Activated T-helper 1 cell treated with anti-CD3 and anti-CD28 coated beads, Interleukin-12 subunit alpha, Interleukin-12 subunit beta, Interleukin-2, Interleukin-4 antibody, amounts not matched to agents 30 ng/mL and 10 ng/mL and 1 ng/mL, durations not matched to agents 14 hours and 24 hours and 36 hours (primary cell): Measurements from ENCODE around the gene DBNDD2. TPM values are rescaled to one million over a fixed set of nuclear protein-coding genes. Genes with fewer than 3 reads are reported as not detected.

ENCODE experiments used
- DNase-seq: peaks from one replicate; pipeline ENCODE4 v3.0.0; 2021; ENCODE audit warnings: low spot score
- H3K27ac Mint-ChIP-seq: one replicate; pipeline ENCODE4 v1.8.0; 2021; ENCODE audit warnings: mild to moderate bottlenecking, mixed read lengths
- H3K27me3 Mint-ChIP-seq: one replicate; pipeline ENCODE4 v1.8.0; 2022; ENCODE audit warnings: mild to moderate bottlenecking, moderate library complexity, mixed read lengths; ENCODE audit not compliant: insufficient read depth
- H3K36me3 Mint-ChIP-seq: one replicate; pipeline ENCODE4 v1.8.0; 2021; ENCODE audit warnings: low read depth, mixed read lengths
- H3K4me1 Mint-ChIP-seq: one replicate; pipeline ENCODE4 v1.8.0; 2021; ENCODE audit warnings: low read depth, mixed read lengths
- H3K4me3 Mint-ChIP-seq: one replicate; pipeline ENCODE4 v1.8.0; 2021; ENCODE audit warnings: mild to moderate bottlenecking, moderate library complexity, mixed read lengths
- H3K9me3 Mint-ChIP-seq: one replicate; pipeline ENCODE4 v1.8.0; 2021; ENCODE audit warnings: mixed read lengths
- intact Hi-C: fragments of 100-400 bp; cut with micrococcal nuclease; formaldehyde crosslinking; loops from one replicate; pipeline ENCODE4 v1.15.1; 2024
- total RNA-seq: library from RNA; stranded (reverse); gene quantifications from 2 replicates; pipeline ENCODE4 v1.2.3, GENCODE V29; 2022

Gene DBNDD2
- total RNA-seq, 1 donor from 2014 or later: 24.6 TPM

DNA sequence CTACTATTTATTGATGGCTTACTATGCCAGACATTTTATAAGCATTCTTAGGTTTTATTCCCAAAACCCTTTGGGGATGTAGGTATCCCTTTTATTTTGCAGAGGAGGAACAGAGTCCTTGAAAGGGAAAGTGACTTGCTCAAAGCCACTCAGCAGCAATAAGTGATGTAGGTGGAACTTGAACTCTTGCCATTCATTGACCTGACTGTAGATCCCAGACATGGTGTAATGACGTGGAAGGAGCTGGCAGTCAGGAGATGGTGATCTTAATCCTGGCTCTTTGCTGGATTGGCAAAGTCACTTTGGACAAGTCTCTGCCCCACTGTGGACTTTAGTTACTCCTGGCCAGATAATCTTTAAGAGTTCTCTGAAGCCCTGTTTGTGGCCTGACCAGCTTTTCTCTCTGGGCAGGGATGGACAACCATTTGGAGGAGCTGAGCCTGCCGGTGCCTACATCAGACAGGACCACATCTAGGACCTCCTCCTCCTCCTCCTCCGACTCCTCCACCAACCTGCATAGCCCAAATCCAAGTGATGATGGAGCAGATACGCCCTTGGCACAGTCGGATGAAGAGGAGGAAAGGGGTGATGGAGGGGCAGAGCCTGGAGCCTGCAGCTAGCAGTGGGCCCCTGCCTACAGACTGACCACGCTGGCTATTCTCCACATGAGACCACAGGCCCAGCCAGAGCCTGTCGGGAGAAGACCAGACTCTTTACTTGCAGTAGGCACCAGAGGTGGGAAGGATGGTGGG lies 1.6 kb downstream of the DBNDD2 start:
- Mint-ChIP-seq H3K4me3 (no peak overlapping the region), H3K27me3 (peaks cover 5% of the 10 kb centered on the region), H3K4me1 (peaks cover 18% of the 10 kb centered on the region), H3K27ac (no peak overlapping the region), H3K36me3 (peaks cover 5% of the 10 kb centered on the region), H3K9me3 (no peaks in the 10 kb centered on the region)
- intact Hi-C loops: loop anchor here (10.0 kb wide), 1 partner anchor 445 kb away; the partner anchor contains the start of genes STK4 and TOMM34
- no peak for DNase-seq

DNA sequence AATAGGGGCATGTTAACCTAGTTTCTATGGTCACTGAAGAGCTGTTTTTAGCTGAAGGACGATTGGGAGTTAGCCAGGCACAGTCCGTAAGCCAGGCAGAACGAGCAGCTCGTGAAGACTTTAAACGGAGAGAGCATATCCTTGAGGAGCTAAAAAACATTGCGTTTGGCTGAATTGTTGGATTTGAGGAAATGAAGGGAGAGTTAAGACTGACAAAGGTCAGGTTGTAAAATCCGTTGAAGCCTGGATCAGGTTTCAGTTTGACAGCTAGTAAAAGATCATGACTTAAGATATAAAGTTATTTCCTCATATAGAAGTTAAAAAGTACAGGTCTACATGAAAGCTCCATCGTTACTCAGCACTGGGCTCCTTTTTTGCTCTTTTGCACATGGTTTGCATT lies 2.8 kb downstream of the DBNDD2 start:
- DNase-seq: no peak
- Mint-ChIP-seq H3K27ac (no peak overlapping the region), H3K36me3 (peaks cover 5% of the 10 kb centered on the region), H3K4me1 (peaks cover 26% of the 10 kb centered on the region), H3K4me3 (no peak overlapping the region), H3K9me3 (no peaks in the 10 kb centered on the region), H3K27me3 (no peaks in the 10 kb centered on the region)
- intact Hi-C loops: loop anchor here (10.0 kb wide), 1 partner anchor 446 kb away; the partner anchor contains the start of genes STK4 and TOMM34

DNA sequence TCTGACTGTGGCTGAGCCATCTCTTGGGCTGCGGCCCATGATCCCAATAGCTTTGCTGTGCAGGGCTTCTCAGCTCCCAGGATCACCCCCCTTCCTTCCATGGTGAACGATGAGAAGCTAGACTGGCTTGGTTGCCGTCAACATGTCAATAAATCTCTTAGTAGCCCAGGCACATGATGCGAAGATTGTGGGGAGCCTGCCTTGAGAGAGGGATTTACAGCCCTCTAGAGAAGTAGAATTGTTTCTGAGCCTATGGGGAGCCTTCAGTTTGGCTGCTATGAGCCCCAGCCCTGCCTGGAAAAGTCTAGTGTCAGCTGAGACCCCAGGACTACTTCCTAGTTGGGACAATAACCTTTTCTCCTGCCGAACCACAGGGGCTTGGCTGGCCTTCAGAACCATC lies 4.6 kb downstream of the DBNDD2 start:
- no peak for DNase-seq
- H3K4me1 Mint-ChIP-seq: peaks cover 36% of the 10 kb centered on the region
- intact Hi-C loops: loop anchor here (10.0 kb wide), 1 partner anchor 448 kb away; the partner anchor contains the start of genes STK4 and TOMM34
- H3K27me3 Mint-ChIP-seq: no peaks in the 10 kb centered on the region
- H3K4me3 Mint-ChIP-seq: no peak overlapping the region
- H3K9me3 Mint-ChIP-seq: no peaks in the 10 kb centered on the region
- no peak overlapping the region for H3K27ac Mint-ChIP-seq
- peaks cover 5% of the 10 kb centered on the region for H3K36me3 Mint-ChIP-seq

DNA sequence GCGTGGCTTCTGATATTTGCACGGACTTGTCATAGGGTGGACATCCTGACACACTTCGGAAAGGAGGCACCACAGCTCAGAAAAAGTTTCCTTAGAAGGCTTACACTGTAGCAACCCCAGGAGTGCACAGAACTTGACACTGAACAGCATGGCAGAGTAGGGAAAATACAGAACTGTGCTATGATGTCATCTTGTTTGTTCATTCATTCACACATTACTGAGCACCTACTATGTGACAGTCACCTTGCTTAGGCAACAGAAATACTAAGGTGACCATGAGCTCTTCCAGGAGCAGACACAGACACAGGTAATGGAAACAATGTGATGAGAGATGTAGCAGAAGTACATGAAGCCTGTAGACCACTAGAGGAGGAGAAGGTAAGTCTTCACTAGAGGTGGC lies 5.4 kb downstream of the DBNDD2 start:
- DNase-seq: no peak
- Mint-ChIP-seq H3K27me3 (no peaks in the 10 kb centered on the region), H3K27ac (no peak overlapping the region), H3K36me3 (peaks cover 12% of the 10 kb centered on the region), H3K4me3 (no peak overlapping the region), H3K9me3 (no peaks in the 10 kb centered on the region), H3K4me1 (peaks cover 37% of the 10 kb centered on the region)
- intact Hi-C loops: loop anchor here (10.0 kb wide), 1 partner anchor 449 kb away; the partner anchor contains the start of genes STK4 and TOMM34

DNA sequence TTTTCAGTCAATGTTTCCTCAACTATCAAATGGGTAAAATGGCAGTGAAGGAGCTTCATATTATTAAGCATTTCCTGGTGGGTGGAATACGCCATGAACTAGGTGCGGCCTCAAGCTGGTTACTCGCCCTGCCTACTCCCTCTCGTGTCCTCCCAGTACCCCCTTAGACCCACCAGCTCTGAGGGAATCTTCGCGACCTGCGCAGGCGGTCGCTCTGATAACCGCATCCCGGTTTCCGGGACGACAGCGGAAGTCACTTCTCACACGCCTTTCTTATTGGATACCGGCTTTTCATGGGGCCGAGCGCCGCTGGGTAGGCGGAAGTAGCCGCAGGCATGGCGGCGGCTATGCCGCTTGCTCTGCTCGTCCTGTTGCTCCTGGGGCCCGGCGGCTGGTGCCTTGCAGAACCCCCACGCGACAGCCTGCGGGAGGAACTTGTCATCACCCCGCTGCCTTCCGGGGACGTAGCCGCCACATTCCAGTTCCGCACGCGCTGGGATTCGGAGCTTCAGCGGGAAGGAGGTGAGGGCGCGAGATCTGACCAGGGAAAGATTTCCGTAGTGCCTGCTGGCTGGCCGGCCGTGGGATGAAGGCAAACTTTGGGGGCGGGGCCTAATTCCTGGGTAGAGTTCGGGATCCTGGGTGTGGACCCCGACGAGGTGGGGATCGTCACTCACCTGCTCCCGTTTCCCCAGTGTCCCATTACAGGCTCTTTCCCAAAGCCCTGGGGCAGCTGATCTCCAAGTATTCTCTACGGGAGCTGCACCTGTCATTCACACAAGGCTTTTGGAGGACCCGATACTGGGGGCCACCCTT lies 7.9 kb downstream of the DBNDD2 start, which contains the start of gene PIGT:
Gene PIGT (plus strand): TSS at position 320 of the 816 bp plus-strand sequence. CDS start 16 bp downstream, at position 336.
- H3K36me3 Mint-ChIP-seq: peaks cover 26% of the 10 kb centered on the region
- peak within 1 kb of the TSS; percentile 90 for H3K27ac Mint-ChIP-seq
- H3K9me3 Mint-ChIP-seq: no peaks in the 10 kb centered on the region
- DNase-seq: peak; percentile 86
- no peaks in the 10 kb centered on the region for H3K27me3 Mint-ChIP-seq
- peak within 1 kb of the TSS; percentile 94 for H3K4me3 Mint-ChIP-seq
- intact Hi-C loops: loop anchor here (1.0 to 10.0 kb wide), 6 partner anchors 9 to 451 kb away; partner anchors contain the start of genes ACOT8, STK4, SYS1 and TOMM34
- peaks cover 39% of the 10 kb centered on the region for H3K4me1 Mint-ChIP-seq

DNA sequence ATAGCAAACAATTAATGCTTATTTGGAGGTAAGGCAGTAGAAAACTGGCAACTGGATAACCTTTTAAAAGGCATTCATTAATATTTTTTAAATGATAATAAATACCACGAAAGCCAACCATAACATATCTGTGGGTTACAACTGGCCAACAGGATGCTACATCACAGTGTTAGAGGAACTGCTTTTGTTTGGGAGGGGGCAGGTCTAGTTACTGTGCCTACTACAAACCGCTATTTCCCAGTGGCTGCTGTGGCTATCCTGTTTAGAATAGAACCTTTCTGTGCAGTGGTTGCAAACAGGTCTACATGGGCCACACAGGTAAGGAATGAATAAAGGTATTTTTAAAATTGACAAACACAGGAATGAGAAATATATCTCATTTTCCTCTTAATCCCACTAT lies 8.8 kb downstream of the DBNDD2 start:
- Mint-ChIP-seq H3K36me3 (peaks cover 24% of the 10 kb centered on the region), H3K27ac (peak overlapping the region; percentile 90), H3K9me3 (no peaks in the 10 kb centered on the region), H3K4me3 (peak overlapping the region; percentile 94), H3K27me3 (no peaks in the 10 kb centered on the region), H3K4me1 (peaks cover 39% of the 10 kb centered on the region)
- DNase-seq: no peak
- intact Hi-C loops: loop anchor here (1.0 to 10.0 kb wide), 6 partner anchors 10 to 452 kb away; partner anchors contain the start of genes ACOT8, STK4, SYS1 and TOMM34

DNA sequence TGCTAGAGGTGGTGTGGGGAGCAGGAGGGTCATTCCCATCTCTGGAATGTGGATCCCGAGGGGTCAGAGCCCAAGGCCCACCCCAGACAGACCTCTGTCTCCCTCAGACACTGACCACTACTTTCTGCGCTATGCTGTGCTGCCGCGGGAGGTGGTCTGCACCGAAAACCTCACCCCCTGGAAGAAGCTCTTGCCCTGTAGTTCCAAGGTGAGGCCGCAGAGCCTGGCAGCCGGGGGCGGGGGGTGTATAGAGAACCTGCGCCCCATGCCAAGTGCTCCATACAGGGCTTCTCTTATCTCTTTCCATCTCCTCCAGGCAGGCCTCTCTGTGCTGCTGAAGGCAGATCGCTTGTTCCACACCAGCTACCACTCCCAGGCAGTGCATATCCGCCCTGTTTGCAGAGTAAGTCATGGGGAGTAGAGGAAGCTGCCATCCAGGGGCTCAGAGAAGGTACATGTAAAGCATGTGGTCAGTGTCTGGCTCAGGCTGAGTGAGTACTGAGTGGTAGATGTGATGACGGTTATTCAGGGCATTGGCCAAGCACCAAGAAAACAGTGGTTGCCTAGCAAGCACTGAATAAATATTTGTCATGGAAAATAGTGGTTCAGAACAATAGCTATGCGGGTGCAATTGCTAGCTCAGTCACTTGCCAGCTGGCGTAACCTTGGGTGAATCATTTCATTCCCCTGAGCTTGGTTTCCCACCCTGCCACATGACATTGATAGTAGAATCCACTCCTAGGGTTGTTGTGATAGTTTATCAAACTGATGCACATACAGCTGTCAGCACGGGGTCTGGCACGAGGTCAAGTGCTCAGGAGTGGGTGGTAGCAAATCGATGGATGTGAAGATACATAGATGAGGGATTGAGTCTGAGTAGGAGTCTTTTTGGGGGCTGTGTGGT lies 11.4 kb downstream of the DBNDD2 start:
- DNase-seq: no peak
- H3K9me3 Mint-ChIP-seq: no peaks in the 10 kb centered on the region
- H3K4me3 Mint-ChIP-seq: no peak overlapping the region
- intact Hi-C loops: loop anchor here (10.0 kb wide), 1 partner anchor 455 kb away; the partner anchor contains the start of genes STK4 and TOMM34
- no peaks in the 10 kb centered on the region for H3K27me3 Mint-ChIP-seq
- peaks cover 30% of the 10 kb centered on the region for H3K36me3 Mint-ChIP-seq
- peak overlapping the region; percentile 88 for H3K27ac Mint-ChIP-seq
- peaks cover 39% of the 10 kb centered on the region for H3K4me1 Mint-ChIP-seq

DNA sequence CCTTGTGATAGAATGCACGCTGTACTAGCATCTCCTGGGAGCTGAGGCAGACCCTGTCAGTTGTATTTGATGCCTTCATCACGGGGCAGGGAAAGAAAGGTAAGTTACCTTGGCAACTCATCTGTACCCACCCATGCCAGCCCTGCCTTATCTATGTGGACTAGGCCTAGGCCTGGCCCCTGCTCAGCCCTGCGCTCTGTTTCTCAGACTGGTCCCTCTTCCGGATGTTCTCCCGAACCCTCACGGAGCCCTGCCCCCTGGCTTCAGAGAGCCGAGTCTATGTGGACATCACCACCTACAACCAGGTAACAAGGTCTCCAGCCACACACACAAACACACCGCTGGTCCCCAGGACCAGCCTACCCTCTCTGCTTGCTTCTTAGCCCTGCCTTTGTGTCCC lies 12.0 kb downstream of the DBNDD2 start:
- Mint-ChIP-seq H3K27ac (no peak overlapping the region), H3K4me1 (peaks cover 36% of the 10 kb centered on the region), H3K4me3 (no peak overlapping the region), H3K27me3 (no peaks in the 10 kb centered on the region), H3K9me3 (no peaks in the 10 kb centered on the region), H3K36me3 (peaks cover 35% of the 10 kb centered on the region)
- no peak for DNase-seq
- intact Hi-C loops: no loop called here

DNA sequence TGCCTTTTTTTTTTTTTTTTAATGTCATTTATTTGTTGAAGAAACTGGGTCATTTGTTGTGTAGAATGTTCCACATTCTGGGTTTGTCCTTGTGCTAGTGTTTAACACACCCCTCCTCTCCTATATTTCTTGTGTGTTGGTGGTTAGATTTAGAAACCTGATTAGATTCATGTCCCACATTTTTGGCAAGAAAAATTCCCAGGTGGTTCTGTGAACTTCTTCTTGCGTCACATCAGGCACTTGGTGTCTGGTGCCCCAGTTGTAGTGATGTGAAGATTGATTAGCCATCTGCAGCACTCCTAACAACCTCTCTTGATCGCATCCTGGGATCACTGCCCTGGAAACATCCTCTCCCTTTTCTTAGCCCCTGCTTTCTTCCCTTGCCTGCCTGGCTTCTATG lies 15.6 kb downstream of the DBNDD2 start:
- intact Hi-C loops: no loop called here
- no peaks in the 10 kb centered on the region for H3K9me3 Mint-ChIP-seq
- DNase-seq: no peak
- peaks cover 34% of the 10 kb centered on the region for H3K36me3 Mint-ChIP-seq
- H3K4me1 Mint-ChIP-seq: peaks cover 6% of the 10 kb centered on the region
- H3K4me3 Mint-ChIP-seq: no peak overlapping the region
- no peaks in the 10 kb centered on the region for H3K27me3 Mint-ChIP-seq
- H3K27ac Mint-ChIP-seq: peak overlapping the region; percentile 62

DNA sequence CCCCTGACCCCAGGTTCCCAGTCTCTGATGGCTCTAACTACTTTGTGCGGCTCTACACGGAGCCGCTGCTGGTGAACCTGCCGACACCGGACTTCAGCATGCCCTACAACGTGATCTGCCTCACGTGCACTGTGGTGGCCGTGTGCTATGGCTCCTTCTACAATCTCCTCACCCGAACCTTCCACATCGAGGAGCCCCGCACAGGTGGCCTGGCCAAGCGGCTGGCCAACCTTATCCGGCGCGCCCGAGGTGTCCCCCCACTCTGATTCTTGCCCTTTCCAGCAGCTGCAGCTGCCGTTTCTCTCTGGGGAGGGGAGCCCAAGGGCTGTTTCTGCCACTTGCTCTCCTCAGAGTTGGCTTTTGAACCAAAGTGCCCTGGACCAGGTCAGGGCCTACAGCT lies 17.5 kb downstream of the DBNDD2 start:
- Mint-ChIP-seq H3K4me3 (no peak overlapping the region), H3K9me3 (no peaks in the 10 kb centered on the region), H3K4me1 (no peaks in the 10 kb centered on the region), H3K36me3 (peaks cover 23% of the 10 kb centered on the region), H3K27ac (no peak overlapping the region), H3K27me3 (no peaks in the 10 kb centered on the region)
- intact Hi-C loops: no loop called here
- DNase-seq: no peak

DNA sequence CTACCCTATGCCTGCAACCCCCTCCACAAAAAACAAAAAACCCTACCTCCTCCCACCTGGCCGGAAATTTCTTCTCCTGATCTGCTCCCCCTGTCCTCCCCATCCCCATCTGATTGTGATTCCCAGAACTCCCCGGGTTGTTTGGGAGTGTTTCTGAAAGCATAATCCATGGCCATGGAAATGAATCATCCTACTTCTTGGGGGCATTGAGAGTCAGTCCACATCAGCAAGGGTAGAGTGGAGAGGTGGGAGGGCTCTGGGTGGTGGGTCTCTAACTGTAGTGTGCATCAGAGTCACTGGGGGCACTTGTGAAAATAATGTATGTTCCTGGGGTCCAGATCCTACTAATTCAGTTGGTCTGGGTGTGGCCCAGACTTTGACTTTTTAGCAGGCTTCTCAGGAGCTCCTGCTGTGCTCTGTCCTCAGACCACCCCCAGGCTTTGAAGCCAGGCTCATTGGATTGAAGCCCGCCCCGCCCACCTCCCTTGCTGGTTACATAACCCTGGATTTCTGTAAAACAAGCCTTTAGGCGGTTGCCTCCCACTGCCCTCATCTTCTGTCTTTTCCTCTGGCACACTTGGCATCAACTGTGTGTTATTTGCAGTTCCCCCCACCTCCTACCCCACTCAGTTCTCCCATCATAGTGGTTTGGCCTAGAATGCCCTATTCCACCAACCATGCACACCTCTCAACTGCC lies 18.4 kb downstream of the DBNDD2 start:
- Mint-ChIP-seq H3K27ac (no peak overlapping the region), H3K9me3 (no peaks in the 10 kb centered on the region), H3K27me3 (no peaks in the 10 kb centered on the region), H3K4me3 (no peak overlapping the region), H3K36me3 (peaks cover 22% of the 10 kb centered on the region), H3K4me1 (no peaks in the 10 kb centered on the region)
- no peak for DNase-seq
- intact Hi-C loops: no loop called here
